IMR-90 (cell line): ENCODE data around the gene OR5A2. TPM values are rescaled to one million over a fixed set of nuclear protein-coding genes. Genes with fewer than 3 reads are reported as not detected.

Experiments
- ATAC-seq: fragments of 200-7000 bp; cut with Tn5 transposase; 2 replicates; pipeline ENCODE4 v1.9.1; 2020; ENCODE audit warnings: low read depth, mild to moderate bottlenecking, moderate library complexity
- BruUV-seq: library from RNA; stranded (reverse); fragments of 400-500 nt; replicated peaks from 2 replicates; lab custom pipeline; 2021; lab: Mats Ljungman, UMichigan
- CTCF ChIA-PET: fragments of 300-600 bp; formaldehyde crosslinking; extraction: SDS; loops from one replicate; lab custom pipeline; 2021; ENCODE audit warnings: antibody characterized with exemption; lab: Yijun Ruan, JAX
- POLR2A ChIA-PET: fragments of 300-600 bp; sonication (Branson Sonifier 250); formaldehyde crosslinking; loops from one replicate; lab custom pipeline; 2022; ENCODE audit warnings: antibody characterized with exemption; ENCODE audit not compliant: unreplicated experiment; lab: Charles Lee
- DNase-seq: peaks from one replicate; pipeline ENCODE4 v3.0.0; 2013
- H2AFZ ChIP-seq: replicated peaks from 2 replicates; pipeline ENCODE3; 2013; ENCODE audit warnings: low read length, mild to moderate bottlenecking; ENCODE audit not compliant: poor library complexity
- H2AK5ac ChIP-seq: 2 replicates; pipeline ENCODE4 v1.6.1; 2013; ENCODE audit warnings: low read depth, low read length, inconsistent platforms
- H2AK9ac ChIP-seq: replicated peaks from 2 replicates; pipeline ENCODE3; 2013; ENCODE audit warnings: mild to moderate bottlenecking, low read depth, low read length, moderate library complexity; ENCODE audit not compliant: poor library complexity
- H2BK120ac ChIP-seq: 2 replicates; pipeline ENCODE4 v1.6.1; 2013; ENCODE audit warnings: low read depth, low read length, inconsistent platforms
- H2BK15ac ChIP-seq: 3 replicates; pipeline ENCODE4 v1.6.1; 2013; ENCODE audit warnings: low read depth, low read length, inconsistent platforms
- H2BK20ac ChIP-seq: 2 replicates; pipeline ENCODE4 v1.6.1; 2013; ENCODE audit warnings: low read depth, mild to moderate bottlenecking, inconsistent platforms, low read length, moderate library complexity
- H2BK5ac ChIP-seq: 2 replicates; pipeline ENCODE4 v1.6.1; 2013; ENCODE audit warnings: mild to moderate bottlenecking, low read depth, low read length, inconsistent platforms; ENCODE audit not compliant: poor library complexity, severe bottlenecking
- H3K14ac ChIP-seq: replicated peaks from 2 replicates; pipeline ENCODE4 v1.6.1; 2013; ENCODE audit warnings: low read depth, low read length, inconsistent platforms
- H3K18ac ChIP-seq: 2 replicates; pipeline ENCODE4 v1.6.1; 2013; ENCODE audit warnings: low read depth, low read length, control low read depth
- H3K23ac ChIP-seq: 2 replicates; pipeline ENCODE4 v1.6.1; 2013; ENCODE audit warnings: low read depth, low read length, inconsistent platforms
- H3K27ac ChIP-seq: 2 replicates; pipeline ENCODE4 v1.5.1; 2013; ENCODE audit warnings: mild to moderate bottlenecking, control low read depth, low read length; ENCODE audit not compliant: insufficient read depth
- H3K27me3 ChIP-seq: 2 replicates; pipeline ENCODE4 v1.6.1; 2013; ENCODE audit warnings: low read length; ENCODE audit not compliant: control insufficient read depth, insufficient read depth
- H3K36me3 ChIP-seq: 2 replicates; pipeline ENCODE4 v1.6.1; 2013; ENCODE audit warnings: low read length, mixed read lengths; ENCODE audit not compliant: control insufficient read depth, insufficient read depth
- H3K4ac ChIP-seq: 2 replicates; pipeline ENCODE4 v1.6.1; 2013; ENCODE audit warnings: low read depth, low read length, inconsistent platforms
- H3K4me1 ChIP-seq: 2 replicates; pipeline ENCODE4 v1.6.1; 2013; ENCODE audit warnings: low read length, mixed read lengths; ENCODE audit not compliant: control insufficient read depth, insufficient read depth
- H3K4me2 ChIP-seq: 2 replicates; pipeline ENCODE4 v1.6.1; 2013; ENCODE audit warnings: low read depth, mild to moderate bottlenecking, control low read depth, low read length, moderate library complexity
- H3K4me3 ChIP-seq: 2 replicates; pipeline ENCODE4 v1.5.1; 2013; ENCODE audit warnings: low read depth, mild to moderate bottlenecking, control low read depth, low read length, moderate library complexity; ENCODE audit not compliant: insufficient read depth
- H3K56ac ChIP-seq: 2 replicates; pipeline ENCODE4 v1.6.1; 2013; ENCODE audit warnings: low read length, inconsistent platforms; ENCODE audit not compliant: insufficient read depth; ENCODE audit errors: extremely low read depth
- H3K79me1 ChIP-seq, 2 experiments: 2 replicates each; pipeline ENCODE4 v1.6.1; 2013; ENCODE audit warnings: low read length in 2 of 2, inconsistent platforms in 1 of 2, low read depth in 1 of 2
- H3K9ac ChIP-seq: 2 replicates; pipeline ENCODE4 v1.6.1; 2013; ENCODE audit warnings: low read depth, low read length, control low read depth
- H3K9me1 ChIP-seq: 2 replicates; pipeline ENCODE4 v1.6.1; 2013; ENCODE audit warnings: low read length, inconsistent platforms; ENCODE audit not compliant: insufficient read depth
- H3K9me3 ChIP-seq: 2 replicates; pipeline ENCODE4 v1.6.1; 2013; ENCODE audit warnings: low read length; ENCODE audit not compliant: control insufficient read depth, insufficient read depth
- H4K20me1 ChIP-seq: 2 replicates; pipeline ENCODE4 v1.6.1; 2013; ENCODE audit warnings: low read length, inconsistent platforms; ENCODE audit not compliant: insufficient read depth
- H4K5ac ChIP-seq: 2 replicates; pipeline ENCODE4 v1.6.1; 2013; ENCODE audit warnings: mild to moderate bottlenecking, low read depth, low read length, control low read depth
- H4K8ac ChIP-seq, 2 experiments: 2 replicates each; pipeline ENCODE4 v1.6.1; 2013; ENCODE audit warnings: low read depth in 2 of 2, low read length in 2 of 2, control low read depth in 1 of 2, inconsistent platforms in 1 of 2
- H4K91ac ChIP-seq: 2 replicates; pipeline ENCODE4 v1.6.1; 2013; ENCODE audit warnings: low read depth, low read length, inconsistent platforms; ENCODE audit not compliant: insufficient read depth
- CEBPB ChIP-seq: IDR thresholded peaks from 2 replicates; pipeline ENCODE4 v1.6.1; 2012; ENCODE audit warnings: low read depth, low read length, improper control_type of control experiment
- WGBS, 2 experiments: methylation state at CpG; one replicate each; pipeline versions ENCODE4 v1.1.5 to v1.1.7; 2013; ENCODE audit warnings: missing lambda C conversion rate in 2 of 2; ENCODE audit not compliant: insufficient read length in 1 of 2; ENCODE audit errors: extremely low coverage in 2 of 2; 5-methylcytosine and 5-hydroxymethylcytosine counted together
- dilution Hi-C: fragments of 300-500 bp; cut with HindIII; formaldehyde crosslinking; loops from one replicate; pipeline ENCODE4 v1.14.3; 2018; ENCODE audit warnings: low sequenced_read_pairs; ENCODE audit not compliant: unreplicated experiment
- in situ Hi-C: fragments of 300-500 bp; cut with MboI; formaldehyde crosslinking; loops from 3 replicates; pipeline ENCODE4 v1.14.3; 2019; ENCODE audit warnings: low sequenced_read_pairs, inconsistent platforms, mixed read lengths
- intact Hi-C: fragments of 100-400 bp; cut with micrococcal nuclease; formaldehyde crosslinking; loops from 2 replicates; pipeline ENCODE4 v1.10.0; 2022
- polyA plus RNA-seq, 3 experiments: library from polyadenylated mRNA; depleted of rRNA; stranded (reverse); fragments of >200 nt; gene quantifications; 2 replicates each; pipeline ENCODE4 v1.2.3, GENCODE V29; 2012; ENCODE audit warnings: low replicate concordance in 1 of 3
- total RNA-seq: library from RNA; depleted of rRNA; stranded (reverse); fragments of >200 nt; gene quantifications from 2 replicates; pipeline ENCODE4 v1.2.3, GENCODE V29; 2012
- TF ChIP-seq, protein P1 (sequence below): fragments of 150-350 bp; IDR thresholded peaks from 2 replicates; pipeline ENCODE4 v1.6.1; 2017; ENCODE audit warnings: mild to moderate bottlenecking, antibody characterized with exemption, low read length, low read depth

The OR5A2 gene
- total and polyA plus RNA-seq, 2 of the 4 experiments (the other 2 are of a cell fraction): not detected

DNA sequence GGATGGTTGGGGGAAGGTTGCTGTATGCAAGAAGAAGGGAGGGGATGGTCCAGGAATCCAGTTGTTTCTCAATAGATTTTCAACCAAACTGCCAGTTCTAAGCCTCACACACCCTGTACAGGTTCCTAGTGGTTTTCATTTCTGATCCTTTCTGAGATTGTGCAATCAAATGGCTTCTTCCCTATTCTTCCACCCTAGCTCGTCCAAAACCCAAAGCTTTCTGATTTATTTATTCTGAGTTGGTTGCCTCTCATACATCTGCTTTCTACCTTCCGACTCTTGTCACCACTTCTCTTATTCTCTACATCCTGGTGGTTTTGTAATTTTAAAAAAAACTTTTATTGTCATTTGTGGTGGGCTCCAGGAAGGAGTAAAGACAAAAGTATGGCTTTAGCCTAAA, 12.6 kb downstream of the OR5A2 start:
- in situ Hi-C loops (no loop called here), intact Hi-C loops (no loop called here), dilution Hi-C loops (no loop called here)
- H3K27me3 ChIP-seq: no peaks in the 10 kb centered on the region
- BruUV-seq: no TSS peak
- no peak overlapping the region for H2AK5ac ChIP-seq
- ATAC-seq: no peak
- no peak overlapping the region for H2BK5ac ChIP-seq
- no peak for DNase-seq
- H3K9me1 ChIP-seq: no peaks in the 10 kb centered on the region
- H4K8ac ChIP-seq: no peak overlapping the region
- no peak overlapping the region for H3K23ac ChIP-seq
- no peak overlapping the region for H3K4me2 ChIP-seq
- H3K27ac ChIP-seq: no peak overlapping the region
- no peaks in the 10 kb centered on the region for H3K79me1 ChIP-seq
- H3K4ac ChIP-seq: no peak overlapping the region
- WGBS, 2 experiments: no CpG with 5 or more reads among the region's 2 CpGs
- H2BK20ac ChIP-seq: no peak overlapping the region
- POLR2A ChIA-PET: no interaction called here
- no peak overlapping the region for H2AFZ ChIP-seq
- no peak overlapping the region for H3K9ac ChIP-seq
- no peak overlapping the region for H2BK120ac ChIP-seq
- TF ChIP-seq, protein P1, sequence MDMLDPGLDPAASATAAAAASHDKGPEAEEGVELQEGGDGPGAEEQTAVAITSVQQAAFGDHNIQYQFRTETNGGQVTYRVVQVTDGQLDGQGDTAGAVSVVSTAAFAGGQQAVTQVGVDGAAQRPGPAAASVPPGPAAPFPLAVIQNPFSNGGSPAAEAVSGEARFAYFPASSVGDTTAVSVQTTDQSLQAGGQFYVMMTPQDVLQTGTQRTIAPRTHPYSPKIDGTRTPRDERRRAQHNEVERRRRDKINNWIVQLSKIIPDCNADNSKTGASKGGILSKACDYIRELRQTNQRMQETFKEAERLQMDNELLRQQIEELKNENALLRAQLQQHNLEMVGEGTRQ: no peak
- TF ChIP-seq CEBPB: peak; percentile 71
- CTCF ChIA-PET: no interaction called here
- no peak overlapping the region for H3K56ac ChIP-seq
- H2AK9ac ChIP-seq: no peak overlapping the region
- no peaks in the 10 kb centered on the region for H4K20me1 ChIP-seq
- H3K36me3 ChIP-seq: no peaks in the 10 kb centered on the region
- no peaks in the 10 kb centered on the region for H3K9me3 ChIP-seq
- no peak overlapping the region for H3K4me3 ChIP-seq
- no peak overlapping the region for H4K91ac ChIP-seq
- no peak overlapping the region for H3K18ac ChIP-seq
- no peak overlapping the region for H4K5ac ChIP-seq
- no peaks in the 10 kb centered on the region for H3K4me1 ChIP-seq
- H2BK15ac ChIP-seq: no peak overlapping the region
- H3K14ac ChIP-seq: no peak overlapping the region
